Neural cell (in vitro differentiated cells): Measurements from ENCODE around the gene STX12. TPM values are rescaled to one million over a fixed set of nuclear protein-coding genes. Genes with fewer than 3 reads are reported as not detected.

ENCODE experiments used
- H2AFZ ChIP-seq: fragments of 200-600, 300-800 bp; sonication (generic), shearing (Covaris generic); 2 replicates; pipeline ENCODE4 v1.6.0; 2014; ENCODE audit warnings: low read depth, mild to moderate bottlenecking, antibody characterized with exemption, low read length, moderate library complexity
- H3F3A ChIP-seq: fragments of 200-600 bp; shearing (Covaris generic); 2 replicates; pipeline ENCODE4 v1.6.1; 2016; ENCODE audit warnings: mild to moderate bottlenecking, moderate library complexity, mixed read lengths, antibody characterized with exemption, low read length; ENCODE audit not compliant: insufficient read depth, poor library complexity, severe bottlenecking
- H3K27ac ChIP-seq: fragments of 200-600, 300-800 bp; sonication (generic), shearing (Covaris generic); 2 replicates; pipeline ENCODE4 v1.5.1; 2014; ENCODE audit warnings: mild to moderate bottlenecking, low read length, moderate library complexity
- H3K27me3 ChIP-seq: fragments of 300-800, 200-600 bp; sonication (generic), shearing (Covaris generic); 2 replicates; pipeline ENCODE4 v1.6.0; 2014; ENCODE audit warnings: mild to moderate bottlenecking, low read depth, low read length, moderate library complexity; ENCODE audit not compliant: insufficient read depth
- H3K36me3 ChIP-seq: fragments of 300-800, 200-600 bp; sonication (generic), shearing (Covaris generic); 2 replicates; pipeline ENCODE4 v1.5.1; 2014; ENCODE audit warnings: mild to moderate bottlenecking, antibody characterized with exemption, low read length, moderate library complexity; ENCODE audit not compliant: insufficient read depth
- H3K4me2 ChIP-seq: fragments of 300-800, 200-600 bp; sonication (generic), shearing (Covaris generic); 2 replicates; pipeline ENCODE4 v1.6.0; 2014; ENCODE audit warnings: mild to moderate bottlenecking, low read length
- H3K4me3 ChIP-seq: fragments of 300-800, 200-600 bp; sonication (generic), shearing (Covaris generic); 2 replicates; pipeline ENCODE4 v1.5.1; 2014; ENCODE audit warnings: mild to moderate bottlenecking, low read length, moderate library complexity
- H3K79me2 ChIP-seq: fragments of 200-600 bp; shearing (Covaris generic); replicated peaks from 2 replicates; pipeline ENCODE4 v1.6.0; 2014; ENCODE audit warnings: mild to moderate bottlenecking, low read length, moderate library complexity; ENCODE audit not compliant: insufficient read depth
- H3K9ac ChIP-seq: fragments of 300-800, 200-600 bp; sonication (generic), shearing (Covaris generic); 2 replicates; pipeline ENCODE4 v1.6.1; 2016; ENCODE audit warnings: mild to moderate bottlenecking, low read length, mixed read lengths
- H3K9me2 ChIP-seq: fragments of 200-600 bp; shearing (Covaris generic); 2 replicates; pipeline ENCODE4 v1.6.1; 2016; ENCODE audit warnings: mild to moderate bottlenecking, low read length, mixed read lengths; ENCODE audit not compliant: insufficient read depth
- H3K9me3 ChIP-seq: fragments of 200-600, 300-800 bp; sonication (generic), shearing (Covaris generic); 2 replicates; pipeline ENCODE4 v1.6.1; 2016; ENCODE audit warnings: mild to moderate bottlenecking, mixed run types, low read length, moderate library complexity, mixed read lengths
- H4K20me1 ChIP-seq: fragments of 200-600 bp; shearing (Covaris generic); 2 replicates; pipeline ENCODE4 v1.6.1; 2016; ENCODE audit warnings: mild to moderate bottlenecking, mixed run types; ENCODE audit not compliant: insufficient read depth
- CTCF ChIP-seq: fragments of 450-650 bp; IDR thresholded peaks from 2 replicates; pipeline ENCODE4 v1.5.1; 2014; ENCODE audit warnings: antibody characterized with exemption, mild to moderate bottlenecking, moderate library complexity; ENCODE audit not compliant: poor library complexity, severe bottlenecking
- EP300 ChIP-seq: fragments of 450-650 bp; conservative IDR thresholded peaks from 2 replicates; pipeline ENCODE4 v1.6.1; 2014; ENCODE audit warnings: antibody characterized with exemption, mild to moderate bottlenecking, moderate library complexity; ENCODE audit not compliant: poor library complexity, severe bottlenecking
- EZH2 ChIP-seq: fragments of 200-600, 300-800 bp; shearing (Covaris generic), sonication (generic); IDR thresholded peaks from 2 replicates; pipeline ENCODE4 v1.6.1; 2014; ENCODE audit warnings: antibody characterized with exemption, low read length, borderline replicate concordance, mild to moderate bottlenecking; ENCODE audit not compliant: insufficient read depth, poor library complexity, severe bottlenecking
- MXI1 ChIP-seq: fragments of 450-650 bp; conservative IDR thresholded peaks from 2 replicates; pipeline ENCODE4 v1.6.1; 2014; ENCODE audit warnings: antibody characterized with exemption, mild to moderate bottlenecking; ENCODE audit not compliant: poor library complexity, severe bottlenecking
- POLR2AphosphoS5 ChIP-seq: IDR thresholded peaks from 2 replicates; pipeline ENCODE4 v1.6.1; 2012
- RAD21 ChIP-seq: fragments of 450-650 bp; conservative IDR thresholded peaks from 2 replicates; pipeline ENCODE4 v1.6.1; 2014; ENCODE audit warnings: antibody characterized with exemption, mild to moderate bottlenecking, moderate library complexity
- SMC3 ChIP-seq: fragments of 450-650 bp; conservative IDR thresholded peaks from 2 replicates; pipeline ENCODE4 v1.6.1; 2014; ENCODE audit warnings: antibody characterized with exemption, mild to moderate bottlenecking, moderate library complexity; ENCODE audit not compliant: poor library complexity
- TAF1 ChIP-seq: IDR thresholded peaks from 2 replicates; pipeline ENCODE4 v1.6.1; 2012; ENCODE audit warnings: low read depth
- polyA plus RNA-seq: library from polyadenylated mRNA; depleted of rRNA; stranded (reverse); fragments of >200 nt; gene quantifications from 2 replicates; pipeline ENCODE4 v1.2.3, GENCODE V29; 2014
- TF ChIP-seq, protein P1 (sequence below): IDR thresholded peaks from 2 replicates; pipeline ENCODE4 v1.6.1; 2012; ENCODE audit warnings: borderline replicate concordance

STX12 gene
- polyA plus RNA-seq, 1 donor from 2014 or later = 171 TPM

DNA sequence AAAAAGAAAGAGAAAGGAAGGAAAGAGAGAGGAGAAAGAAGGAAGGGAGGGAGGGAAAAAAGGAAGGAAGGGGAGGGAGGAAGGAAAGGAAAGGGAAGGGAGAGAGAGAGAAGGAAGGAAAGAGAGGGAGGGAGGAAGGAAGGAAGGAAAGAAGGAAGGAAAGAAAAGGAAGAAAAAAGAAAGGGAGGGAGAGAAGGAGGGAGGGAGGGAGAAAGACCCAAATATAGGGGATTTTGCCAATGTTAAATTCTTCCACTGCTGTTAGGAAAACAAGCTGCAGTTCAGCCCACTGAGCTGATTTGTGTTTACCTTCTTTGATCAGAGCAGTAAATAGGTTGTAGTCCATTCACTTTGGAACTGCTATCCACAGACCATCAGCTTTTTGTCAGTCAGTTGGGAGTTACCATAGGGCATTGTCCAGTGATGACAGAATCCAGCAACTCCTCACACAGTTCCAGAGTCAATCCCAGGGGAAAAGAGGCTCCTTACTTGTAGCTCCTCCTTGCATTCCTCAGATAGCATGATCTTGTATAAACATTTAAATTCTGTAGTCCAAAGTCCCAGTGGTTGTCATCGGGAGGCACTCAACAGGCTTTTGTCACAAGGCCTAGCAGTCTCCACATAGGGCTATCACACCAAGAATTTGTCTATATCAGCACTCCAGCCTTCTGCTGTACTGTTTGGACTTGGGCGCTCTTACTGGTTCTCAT lies 44.1 kb downstream of the STX12 start:
- no peak overlapping the region for H3K9ac ChIP-seq
- no peak overlapping the region for H3K27ac ChIP-seq
- H3K4me3 ChIP-seq = no peak overlapping the region
- H3K4me2 ChIP-seq = no peak overlapping the region
- no peaks in the 10 kb centered on the region for H3K9me2 ChIP-seq
- H4K20me1 ChIP-seq = no peaks in the 10 kb centered on the region
- no peaks in the 10 kb centered on the region for H3K79me2 ChIP-seq
- H3K27me3 ChIP-seq = no peaks in the 10 kb centered on the region
- TF ChIP-seq EZH2 = no peak
- no peak for TF ChIP-seq CTCF
- TF ChIP-seq POLR2AphosphoS5 = no peak
- H3F3A ChIP-seq = no peaks in the 10 kb centered on the region
- no peaks in the 10 kb centered on the region for H3K9me3 ChIP-seq
- no peaks in the 10 kb centered on the region for H3K36me3 ChIP-seq
- H2AFZ ChIP-seq = no peak overlapping the region

GRCh38 chr1:27821761-27822315 lies 48.8 kb downstream of the STX12 start:
- Histone ChIP-seq H3K9me3 (no peaks in the 10 kb centered on the region), H3K36me3 (no peaks in the 10 kb centered on the region), H3K27ac (no peak overlapping the region)

More at GRCh38 chr1:27821761-27822315, 48.8 kb downstream of the STX12 start:
- Histone ChIP-seq H3K27me3 (no peaks in the 10 kb centered on the region), H4K20me1 (no peaks in the 10 kb centered on the region), H3K9me2 (no peaks in the 10 kb centered on the region), H3K9ac (no peak overlapping the region), H3K4me2 (no peak overlapping the region), H3F3A (no peaks in the 10 kb centered on the region), H2AFZ (no peak overlapping the region), H3K4me3 (no peak overlapping the region), H3K79me2 (no peaks in the 10 kb centered on the region)
- TF ChIP-seq, protein P1, sequence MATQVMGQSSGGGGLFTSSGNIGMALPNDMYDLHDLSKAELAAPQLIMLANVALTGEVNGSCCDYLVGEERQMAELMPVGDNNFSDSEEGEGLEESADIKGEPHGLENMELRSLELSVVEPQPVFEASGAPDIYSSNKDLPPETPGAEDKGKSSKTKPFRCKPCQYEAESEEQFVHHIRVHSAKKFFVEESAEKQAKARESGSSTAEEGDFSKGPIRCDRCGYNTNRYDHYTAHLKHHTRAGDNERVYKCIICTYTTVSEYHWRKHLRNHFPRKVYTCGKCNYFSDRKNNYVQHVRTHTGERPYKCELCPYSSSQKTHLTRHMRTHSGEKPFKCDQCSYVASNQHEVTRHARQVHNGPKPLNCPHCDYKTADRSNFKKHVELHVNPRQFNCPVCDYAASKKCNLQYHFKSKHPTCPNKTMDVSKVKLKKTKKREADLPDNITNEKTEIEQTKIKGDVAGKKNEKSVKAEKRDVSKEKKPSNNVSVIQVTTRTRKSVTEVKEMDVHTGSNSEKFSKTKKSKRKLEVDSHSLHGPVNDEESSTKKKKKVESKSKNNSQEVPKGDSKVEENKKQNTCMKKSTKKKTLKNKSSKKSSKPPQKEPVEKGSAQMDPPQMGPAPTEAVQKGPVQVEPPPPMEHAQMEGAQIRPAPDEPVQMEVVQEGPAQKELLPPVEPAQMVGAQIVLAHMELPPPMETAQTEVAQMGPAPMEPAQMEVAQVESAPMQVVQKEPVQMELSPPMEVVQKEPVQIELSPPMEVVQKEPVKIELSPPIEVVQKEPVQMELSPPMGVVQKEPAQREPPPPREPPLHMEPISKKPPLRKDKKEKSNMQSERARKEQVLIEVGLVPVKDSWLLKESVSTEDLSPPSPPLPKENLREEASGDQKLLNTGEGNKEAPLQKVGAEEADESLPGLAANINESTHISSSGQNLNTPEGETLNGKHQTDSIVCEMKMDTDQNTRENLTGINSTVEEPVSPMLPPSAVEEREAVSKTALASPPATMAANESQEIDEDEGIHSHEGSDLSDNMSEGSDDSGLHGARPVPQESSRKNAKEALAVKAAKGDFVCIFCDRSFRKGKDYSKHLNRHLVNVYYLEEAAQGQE = no peak
- TF ChIP-seq SMC3 = no peak
- TF ChIP-seq POLR2AphosphoS5 = no peak
- TF ChIP-seq MXI1 = no peak
- TF ChIP-seq EP300 = no peak
- TF ChIP-seq EZH2 = no peak
- no peak for TF ChIP-seq CTCF
- no peak for TF ChIP-seq TAF1
- TF ChIP-seq RAD21 = no peak
